Spinal cord (tissue), 10 donors: ENCODE data around the gene IFT52. TPM values are rescaled to one million over a fixed set of nuclear protein-coding genes. Genes with fewer than 3 reads are reported as not detected.

Experiments used
- DNase-seq, 6 donors: peaks; one replicate each; pipeline versions ENCODE4 v3.0.0 to v3.0.0-alpha.2; 2013 to 2015; ENCODE audit warnings: low spot score in 6 of 6, low read depth in 4 of 6
- H3K27ac ChIP-seq: one replicate; pipeline ENCODE4 v1.5.1; 2013; ENCODE audit warnings: low read depth, low read length, control low read depth
- H3K27me3 ChIP-seq: one replicate; pipeline ENCODE4 v1.6.1; 2013; ENCODE audit warnings: low read length; ENCODE audit not compliant: control insufficient read depth, insufficient read depth
- H3K36me3 ChIP-seq: one replicate; pipeline ENCODE4 v1.6.1; 2013; ENCODE audit warnings: low read length; ENCODE audit not compliant: control insufficient read depth, insufficient read depth
- H3K4me1 ChIP-seq: one replicate; pipeline ENCODE4 v1.6.1; 2013; ENCODE audit warnings: low read length; ENCODE audit not compliant: control insufficient read depth, insufficient read depth
- H3K4me3 ChIP-seq: one replicate; pipeline ENCODE4 v1.5.1; 2013; ENCODE audit warnings: low read depth, low read length, control low read depth
- H3K9me3 ChIP-seq: one replicate; pipeline ENCODE4 v1.6.1; 2013; ENCODE audit warnings: low read length; ENCODE audit not compliant: control insufficient read depth, insufficient read depth
- WGBS: methylation state at CpG from one replicate; pipeline ENCODE4 v1.1.5; 2013; ENCODE audit warnings: missing lambda C conversion rate; ENCODE audit not compliant: insufficient coverage; 5-methylcytosine and 5-hydroxymethylcytosine counted together
- polyA plus RNA-seq, 2 donors: library from polyadenylated mRNA; unstranded; fragments of 120-200 nt; gene quantifications; one replicate each; pipeline ENCODE4 v1.2.1, GENCODE V29; 2013; ENCODE audit not compliant: insufficient read length in 2 of 2
- total RNA-seq, 2 donors: library from RNA; depleted of rRNA in 1 of 2; stranded (reverse); fragments of 120-200 nt in 1 of 2; fragments of >200 nt in 1 of 2; gene quantifications; one replicate each; pipeline versions ENCODE4 v1.2.3 to v1.2.4, GENCODE V29; 2013 to 2014
- donor health status: healthy.

IFT52 gene
- total and polyA plus RNA-seq, 4 donors = 49.0 to 67.3 (median 59.0) TPM

DNA sequence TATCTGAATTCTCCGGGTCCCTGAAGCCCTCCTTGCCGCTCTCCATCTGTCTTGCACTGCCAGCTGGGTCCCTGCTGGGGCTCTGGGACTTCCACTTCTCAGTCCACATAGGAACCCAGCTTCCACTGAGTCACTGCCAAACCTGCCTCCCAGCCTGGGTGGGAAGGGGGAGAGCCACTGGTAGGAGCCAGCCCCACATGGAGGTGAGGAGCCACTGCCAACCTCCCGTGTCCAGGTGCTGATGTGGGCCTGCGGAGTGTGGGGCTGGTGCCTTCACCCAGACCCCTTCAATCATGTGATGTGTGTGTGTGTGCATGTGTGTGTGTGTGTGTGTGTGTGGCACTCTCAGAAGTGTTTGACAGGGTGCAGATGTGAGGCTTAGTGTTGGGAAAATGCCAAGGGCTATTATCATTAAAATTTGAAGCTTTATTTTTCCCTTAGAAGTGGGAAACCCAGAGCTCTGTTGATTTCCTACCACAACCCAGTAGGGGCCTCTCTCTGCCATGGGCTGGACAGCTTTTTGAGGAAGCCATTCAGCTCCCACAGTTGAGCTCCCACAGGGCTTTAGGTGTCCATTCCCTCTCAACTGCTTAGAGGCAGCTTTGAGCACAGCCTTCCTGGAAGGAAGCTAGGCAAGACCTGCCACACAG lies 41.2 kb upstream of the IFT52 start:
- peak in 2 of 6 donors; percentile 28 to 51 for DNase-seq
- WGBS = 96% methylated on average over 4 of the region's 4 CpGs
- Histone ChIP-seq H3K4me3 (no peak overlapping the region), H3K4me1 (no peaks in the 10 kb centered on the region), H3K27ac (no peak overlapping the region), H3K27me3 (no peaks in the 10 kb centered on the region), H3K36me3 (peaks cover 20% of the 10 kb centered on the region), H3K9me3 (no peaks in the 10 kb centered on the region)

DNA sequence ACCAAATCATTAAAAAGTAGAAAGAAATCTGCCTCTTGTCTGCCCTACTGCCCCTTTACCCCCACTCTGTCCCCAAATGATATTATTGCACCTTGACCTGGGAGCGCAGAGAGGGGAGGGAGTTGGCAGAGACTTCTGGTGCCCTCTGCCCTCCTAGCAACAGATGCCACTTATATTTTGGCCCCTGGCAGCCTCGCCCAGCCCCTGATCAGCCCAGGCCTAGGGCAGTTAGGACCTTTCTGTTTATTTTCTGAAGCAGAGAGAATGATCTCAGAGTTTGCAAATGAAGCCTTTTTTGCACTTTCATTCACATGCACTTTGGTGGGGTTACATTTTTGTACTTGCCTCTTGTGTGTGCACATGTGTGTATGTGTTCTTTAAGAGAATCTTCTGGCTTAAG lies 40.3 kb upstream of the IFT52 start:
- H3K36me3 ChIP-seq = peaks cover 20% of the 10 kb centered on the region
- H3K4me1 ChIP-seq = no peaks in the 10 kb centered on the region
- no peak overlapping the region for H3K27ac ChIP-seq
- no CpG with 5 or more reads among the region's 2 CpGs for WGBS
- H3K4me3 ChIP-seq = no peak overlapping the region
- no peaks in the 10 kb centered on the region for H3K9me3 ChIP-seq
- DNase-seq = no peak
- no peaks in the 10 kb centered on the region for H3K27me3 ChIP-seq

DNA sequence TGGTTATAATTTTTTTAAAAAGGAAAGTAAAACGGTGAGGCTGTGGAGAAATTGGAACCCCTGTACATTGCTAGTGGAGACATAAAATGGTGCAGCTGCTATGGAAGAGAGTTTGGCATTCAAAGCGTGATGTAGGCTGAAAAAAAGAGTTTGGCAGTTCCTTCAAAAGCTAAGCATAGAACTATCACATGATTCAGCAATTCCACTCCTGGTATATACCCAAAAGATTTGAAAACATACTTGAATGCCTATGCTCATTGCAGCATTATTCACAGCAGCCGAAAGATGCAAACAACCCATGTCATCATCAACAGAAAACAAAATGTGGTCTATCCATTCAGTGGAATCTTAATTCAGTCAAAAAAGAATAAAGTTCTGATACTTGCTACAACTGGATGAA lies 36.4 kb upstream of the IFT52 start:
- Histone ChIP-seq H3K27me3 (no peaks in the 10 kb centered on the region), H3K36me3 (peaks cover 2% of the 10 kb centered on the region), H3K9me3 (no peaks in the 10 kb centered on the region), H3K27ac (no peak overlapping the region), H3K4me3 (no peak overlapping the region), H3K4me1 (no peaks in the 10 kb centered on the region)
- peak in 2 of 6 donors; percentile 7 to 26 for DNase-seq
- no CpG with 5 or more reads among the region's 3 CpGs for WGBS

- WGBS = 68% methylated on average over 12 of the region's 12 CpGs
- no peak within 1 kb of the TSS for H3K4me3 ChIP-seq
- H3K27ac ChIP-seq = no peak within 1 kb of the TSS
- no peaks in the 10 kb centered on the region for H3K4me1 ChIP-seq
- no peaks in the 10 kb centered on the region for H3K9me3 ChIP-seq
- no peak for DNase-seq
- no peaks in the 10 kb centered on the region for H3K27me3 ChIP-seq
- H3K36me3 ChIP-seq = no peaks in the 10 kb centered on the region
Measured at GRCh38 chr20:43558412-43559146, 32.2 kb upstream of the IFT52 start, which contains the start of gene SGK2. Gene SGK2, plus strand, starts transcription at chr20:43559027. Its CDS starts 7,469 bp downstream, at chr20:43566496.

DNA sequence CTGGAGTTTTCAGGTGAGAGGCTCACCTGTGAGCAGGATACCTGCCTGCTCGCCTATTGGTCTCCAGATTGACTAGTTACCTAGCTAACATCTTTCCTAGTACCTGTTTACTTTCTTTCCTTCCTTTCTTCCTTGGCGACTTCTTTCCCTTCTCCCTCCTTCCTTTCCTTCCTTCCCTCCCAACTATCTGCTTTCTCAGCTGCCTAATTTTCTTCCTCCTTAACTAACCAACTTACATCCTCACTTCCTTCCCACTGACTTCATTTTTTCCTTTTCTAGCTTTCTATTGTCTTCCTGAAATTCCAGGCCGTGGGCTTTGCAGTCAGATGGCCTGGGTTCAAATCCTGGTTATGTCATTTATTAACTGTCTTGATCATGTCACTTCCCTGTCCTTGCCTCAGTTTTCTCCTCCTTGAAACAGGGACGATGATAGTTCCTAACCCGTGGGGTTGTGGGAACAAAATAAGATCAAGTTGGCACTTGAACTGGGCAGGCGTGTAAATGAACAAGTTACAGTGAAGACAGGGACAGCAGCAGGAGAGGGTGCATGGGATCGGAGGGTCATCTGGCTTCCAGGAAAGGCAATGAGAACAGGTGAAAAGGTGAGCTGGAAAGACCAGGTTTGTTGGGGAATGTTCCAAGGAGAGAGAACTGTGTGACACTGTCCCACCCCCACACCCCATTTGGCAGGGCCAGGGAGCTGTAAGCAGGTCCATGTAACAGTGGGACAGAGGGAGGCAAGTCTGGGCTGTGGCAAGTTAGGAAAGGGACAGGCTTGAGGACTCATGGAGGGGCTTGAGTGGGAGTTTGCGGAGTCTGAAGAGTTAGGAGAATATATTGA lies 31.4 kb upstream of the IFT52 start:
- Histone ChIP-seq H3K4me1 (no peaks in the 10 kb centered on the region), H3K27me3 (no peaks in the 10 kb centered on the region), H3K9me3 (no peaks in the 10 kb centered on the region), H3K27ac (no peak overlapping the region), H3K36me3 (no peaks in the 10 kb centered on the region), H3K4me3 (no peak overlapping the region)
- DNase-seq = no peak
- 86% methylated on average over 7 of the region's 8 CpGs for WGBS

- Histone ChIP-seq H3K36me3 (no peaks in the 10 kb centered on the region), H3K9me3 (no peaks in the 10 kb centered on the region), H3K27ac (no peak overlapping the region), H3K4me1 (peaks cover 8% of the 10 kb centered on the region), H3K27me3 (no peaks in the 10 kb centered on the region), H3K4me3 (no peak overlapping the region)
- WGBS = 91% methylated on average over 2 of the region's 3 CpGs
- DNase-seq = no peak
Measured at GRCh38 chr20:43560974-43561373, 29.8 kb upstream of the IFT52 start.

DNA sequence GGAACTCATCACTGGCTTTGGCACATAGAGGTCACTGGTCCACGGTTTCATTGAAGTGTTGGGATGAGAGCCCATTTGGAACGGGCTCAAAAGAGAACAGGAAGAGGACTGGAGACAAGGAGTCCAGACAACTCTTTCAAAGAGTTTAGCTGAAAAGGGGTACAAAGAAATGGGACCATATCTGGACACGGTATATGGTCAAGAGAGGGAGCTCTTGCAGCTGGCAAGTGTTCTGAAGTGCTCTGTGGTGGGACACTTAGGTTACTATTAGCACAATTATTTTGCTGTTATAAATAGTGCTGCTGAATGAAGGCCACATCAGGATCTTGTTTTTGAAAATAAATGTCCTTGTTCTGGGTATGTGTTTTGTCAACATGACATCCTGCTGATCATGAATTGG lies 27.3 kb upstream of the IFT52 start:
- Histone ChIP-seq H3K4me3 (no peak overlapping the region), H3K27me3 (no peaks in the 10 kb centered on the region), H3K36me3 (no peaks in the 10 kb centered on the region), H3K4me1 (peaks cover 8% of the 10 kb centered on the region), H3K9me3 (no peaks in the 10 kb centered on the region), H3K27ac (no peak overlapping the region)
- DNase-seq = no peak
- 64% methylated on average over 3 of the region's 3 CpGs for WGBS

- Histone ChIP-seq H3K9me3 (no peaks in the 10 kb centered on the region), H3K4me3 (no peak overlapping the region), H3K27me3 (no peaks in the 10 kb centered on the region), H3K27ac (no peak overlapping the region), H3K36me3 (no peaks in the 10 kb centered on the region), H3K4me1 (peaks cover 8% of the 10 kb centered on the region)
- 92% methylated on average over 7 of the region's 7 CpGs for WGBS
- DNase-seq = no peak
Measured at GRCh38 chr20:43563991-43564390, 26.7 kb upstream of the IFT52 start.

GRCh38 chr20:43564455-43564854 lies 26.3 kb upstream of the IFT52 start:
- peak in 1 of 6 donors; percentile 30 for DNase-seq
- Histone ChIP-seq H3K4me3 (no peak overlapping the region), H3K9me3 (no peaks in the 10 kb centered on the region), H3K36me3 (no peaks in the 10 kb centered on the region), H3K27ac (no peak overlapping the region), H3K27me3 (no peaks in the 10 kb centered on the region), H3K4me1 (peaks cover 8% of the 10 kb centered on the region)
- WGBS = 99% methylated on average over 7 of the region's 8 CpGs
